ENCODE measurements around the gene MANSC4.

DNA sequence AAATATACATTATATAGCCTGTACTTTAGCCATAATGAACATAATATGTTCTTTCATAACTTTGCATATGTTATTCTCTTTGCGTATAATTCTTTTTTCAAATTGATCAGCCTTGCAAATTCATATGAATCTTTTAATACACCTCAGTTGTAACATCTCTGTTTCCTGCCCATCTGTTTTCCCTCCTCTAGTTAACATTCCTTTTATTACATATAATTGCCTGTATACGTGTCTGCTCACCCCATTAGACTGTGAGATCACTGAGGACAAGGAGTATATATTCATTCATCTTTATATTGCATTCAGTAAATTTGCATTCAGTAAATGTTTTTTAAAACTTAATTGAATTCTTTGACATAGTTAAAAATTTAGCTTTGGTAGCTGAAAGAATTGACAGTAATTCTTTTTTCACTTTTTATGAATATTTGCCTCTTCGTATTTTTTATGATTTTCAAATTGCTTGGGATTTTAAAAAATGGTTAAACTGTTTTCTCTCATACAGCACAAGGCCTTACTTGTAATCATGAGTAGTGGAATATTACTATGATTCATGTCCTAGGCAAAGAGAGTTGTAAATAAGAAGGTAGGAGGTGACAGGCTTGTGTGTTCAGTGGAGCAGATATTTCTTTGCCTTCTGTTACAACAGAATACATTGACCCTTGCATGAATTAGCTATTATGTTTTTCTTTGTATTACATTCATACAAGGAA lies 32.8 kb downstream of the MANSC4 start:
- TF ChIP-seq ZNF326 (CRISPR knock-in tag; IDR thresholded peaks at IDR 0.05; ENCODE audit: borderline replicate concordance) (no peak), NFRKB (IDR thresholded peaks at IDR 0.05) (no peak), ARNT (IDR thresholded peaks at IDR 0.05) (no peak), ADNP (CRISPR knock-in tag; IDR thresholded peaks at IDR 0.05) (no peak), ZNF430 (CRISPR knock-in tag; IDR thresholded peaks at IDR 0.05) (no peak), MED1 (CRISPR knock-in tag; IDR thresholded peaks at IDR 0.05) (no peak)
- TF ChIP-seq, protein P1, sequence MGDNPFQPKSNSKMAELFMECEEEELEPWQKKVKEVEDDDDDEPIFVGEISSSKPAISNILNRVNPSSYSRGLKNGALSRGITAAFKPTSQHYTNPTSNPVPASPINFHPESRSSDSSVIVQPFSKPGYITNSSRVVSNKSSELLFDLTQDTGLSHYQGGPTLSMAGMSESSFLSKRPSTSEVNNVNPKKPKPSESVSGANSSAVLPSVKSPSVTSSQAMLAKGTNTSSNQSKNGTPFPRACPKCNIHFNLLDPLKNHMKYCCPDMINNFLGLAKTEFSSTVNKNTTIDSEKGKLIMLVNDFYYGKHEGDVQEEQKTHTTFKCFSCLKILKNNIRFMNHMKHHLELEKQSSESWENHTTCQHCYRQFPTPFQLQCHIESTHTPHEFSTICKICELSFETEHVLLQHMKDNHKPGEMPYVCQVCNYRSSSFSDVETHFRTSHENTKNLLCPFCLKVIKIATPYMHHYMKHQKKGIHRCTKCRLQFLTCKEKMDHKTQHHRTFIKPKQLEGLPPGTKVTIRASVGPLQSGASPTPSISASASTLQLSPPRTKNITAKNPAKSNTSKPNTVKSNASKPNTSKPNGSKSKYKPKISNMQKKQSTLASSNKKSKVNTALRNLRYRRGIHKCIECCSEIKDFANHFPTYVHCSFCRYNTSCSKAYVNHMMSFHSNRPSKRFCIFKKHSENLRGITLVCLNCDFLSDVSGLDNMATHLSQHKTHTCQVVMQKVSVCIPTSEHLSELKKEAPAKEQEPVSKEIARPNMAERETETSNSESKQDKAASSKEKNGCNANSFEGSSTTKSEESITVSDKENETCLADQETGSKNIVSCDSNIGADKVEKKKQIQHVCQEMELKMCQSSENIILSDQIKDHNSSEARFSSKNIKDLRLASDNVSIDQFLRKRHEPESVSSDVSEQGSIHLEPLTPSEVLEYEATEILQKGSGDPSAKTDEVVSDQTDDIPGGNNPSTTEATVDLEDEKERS (CRISPR knock-in tag; IDR thresholded peaks at IDR 0.05) = no peak
- TF ChIP-seq, protein P2, sequence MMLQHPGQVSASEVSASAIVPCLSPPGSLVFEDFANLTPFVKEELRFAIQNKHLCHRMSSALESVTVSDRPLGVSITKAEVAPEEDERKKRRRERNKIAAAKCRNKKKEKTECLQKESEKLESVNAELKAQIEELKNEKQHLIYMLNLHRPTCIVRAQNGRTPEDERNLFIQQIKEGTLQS (CRISPR knock-in tag; IDR thresholded peaks at IDR 0.05) = no peak
- TF ChIP-seq, protein P3, sequence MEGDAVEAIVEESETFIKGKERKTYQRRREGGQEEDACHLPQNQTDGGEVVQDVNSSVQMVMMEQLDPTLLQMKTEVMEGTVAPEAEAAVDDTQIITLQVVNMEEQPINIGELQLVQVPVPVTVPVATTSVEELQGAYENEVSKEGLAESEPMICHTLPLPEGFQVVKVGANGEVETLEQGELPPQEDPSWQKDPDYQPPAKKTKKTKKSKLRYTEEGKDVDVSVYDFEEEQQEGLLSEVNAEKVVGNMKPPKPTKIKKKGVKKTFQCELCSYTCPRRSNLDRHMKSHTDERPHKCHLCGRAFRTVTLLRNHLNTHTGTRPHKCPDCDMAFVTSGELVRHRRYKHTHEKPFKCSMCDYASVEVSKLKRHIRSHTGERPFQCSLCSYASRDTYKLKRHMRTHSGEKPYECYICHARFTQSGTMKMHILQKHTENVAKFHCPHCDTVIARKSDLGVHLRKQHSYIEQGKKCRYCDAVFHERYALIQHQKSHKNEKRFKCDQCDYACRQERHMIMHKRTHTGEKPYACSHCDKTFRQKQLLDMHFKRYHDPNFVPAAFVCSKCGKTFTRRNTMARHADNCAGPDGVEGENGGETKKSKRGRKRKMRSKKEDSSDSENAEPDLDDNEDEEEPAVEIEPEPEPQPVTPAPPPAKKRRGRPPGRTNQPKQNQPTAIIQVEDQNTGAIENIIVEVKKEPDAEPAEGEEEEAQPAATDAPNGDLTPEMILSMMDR (CRISPR knock-in tag; IDR thresholded peaks at IDR 0.05) = no peak
- TF ChIP-seq, protein P4, sequence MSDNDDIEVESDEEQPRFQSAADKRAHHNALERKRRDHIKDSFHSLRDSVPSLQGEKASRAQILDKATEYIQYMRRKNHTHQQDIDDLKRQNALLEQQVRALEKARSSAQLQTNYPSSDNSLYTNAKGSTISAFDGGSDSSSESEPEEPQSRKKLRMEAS (IDR thresholded peaks at IDR 0.05) = no peak
